Caco-2 (cell line): ENCODE data around the gene RNF4. TPM values are rescaled to one million over a fixed set of nuclear protein-coding genes. Genes with fewer than 3 reads are reported as not detected.

ENCODE experiments used
- BruUV-seq: library from RNA; stranded (reverse); fragments of 400-500 nt; replicated peaks from 2 replicates; lab custom pipeline; 2021; lab: Mats Ljungman, UMichigan
- CTCF ChIA-PET: fragments of 300-600 bp; sonication (Branson Sonifier 250); formaldehyde crosslinking; loops from one replicate; lab custom pipeline; 2022; ENCODE audit warnings: antibody characterized with exemption; lab: Charles Lee
- POLR2A ChIA-PET: fragments of 300-600 bp; sonication (Branson Sonifier 250); formaldehyde crosslinking; loops from one replicate; lab custom pipeline; 2022; ENCODE audit warnings: antibody characterized with exemption; lab: Charles Lee
- DNase-seq, 2 experiments: peaks; one replicate each; pipeline versions ENCODE4 v3.0.0 to v3.0.0-alpha.2; 2020 to 2022
- H3K27me3 ChIP-seq: replicated peaks from 2 replicates; pipeline ENCODE4 v1.6.0; 2011; ENCODE audit warnings: low read length; ENCODE audit not compliant: control insufficient read depth, insufficient read depth
- H3K36me3 ChIP-seq: 2 replicates; pipeline ENCODE4 v1.5.1; 2011; ENCODE audit warnings: low read length; ENCODE audit not compliant: control insufficient read depth, insufficient read depth
- H3K4me1 ChIP-seq: fragments of 250-450 bp; sonication (Bioruptor Pico); 2 replicates; pipeline ENCODE4 v1.5.1; 2020; ENCODE audit warnings: mild to moderate bottlenecking
- H3K4me3 ChIP-seq: 2 replicates; pipeline ENCODE4 v1.5.1; 2011; ENCODE audit warnings: low read depth, mild to moderate bottlenecking, control low read depth, low read length
- H3K9me3 ChIP-seq: fragments of 250-450 bp; sonication (Bioruptor Pico); 2 replicates; pipeline ENCODE4 v1.5.1; 2020; ENCODE audit warnings: mild to moderate bottlenecking, moderate library complexity
- H3K27ac Mint-ChIP-seq: one replicate; pipeline ENCODE4 v1.8.0; 2022; ENCODE audit warnings: mixed read lengths; ENCODE audit not compliant: unreplicated experiment
- H3K27me3 Mint-ChIP-seq: one replicate; pipeline ENCODE4 v1.8.0; 2022; ENCODE audit warnings: mixed read lengths; ENCODE audit not compliant: insufficient read depth, unreplicated experiment
- H3K36me3 Mint-ChIP-seq: one replicate; pipeline ENCODE4 v1.8.0; 2022; ENCODE audit warnings: mild to moderate bottlenecking, mixed read lengths; ENCODE audit not compliant: insufficient read depth, unreplicated experiment
- H3K4me1 Mint-ChIP-seq: one replicate; pipeline ENCODE4 v1.8.0; 2022; ENCODE audit warnings: low read depth, mixed read lengths; ENCODE audit not compliant: unreplicated experiment
- H3K4me3 Mint-ChIP-seq: one replicate; pipeline ENCODE4 v1.8.0; 2022; ENCODE audit warnings: mild to moderate bottlenecking, moderate library complexity, mixed read lengths; ENCODE audit not compliant: unreplicated experiment
- H3K9me3 Mint-ChIP-seq: one replicate; pipeline ENCODE4 v1.8.0; 2022; ENCODE audit warnings: mixed read lengths; ENCODE audit not compliant: unreplicated experiment
- CTCF ChIP-seq, 2 experiments: fragments of 200-600 bp in 1 of 2; IDR thresholded peaks; 1 replicate in 1 of 2; 2 replicates in 1 of 2; pipeline versions ENCODE4 v1.5.1 to v1.8.0; 2011 to 2022; ENCODE audit warnings: antibody characterized with exemption in 1 of 2, control low read depth in 1 of 2, inconsistent platforms in 1 of 2, low read depth in 1 of 2, low read length in 1 of 2, mild to moderate bottlenecking in 1 of 2, moderate library complexity in 1 of 2; ENCODE audit not compliant: insufficient read depth in 1 of 2, severe bottlenecking in 1 of 2, unreplicated experiment in 1 of 2
- intact Hi-C: fragments of 100-400 bp; cut with micrococcal nuclease; formaldehyde crosslinking; loops from one replicate; pipeline ENCODE4 v1.10.0; 2022; ENCODE audit not compliant: unreplicated experiment
- total RNA-seq: library from RNA; stranded (reverse); gene quantifications from 2 replicates; pipeline ENCODE4 v1.2.3, GENCODE V29; 2022

The RNF4 gene
- total RNA-seq, 1 experiment from 2014 or later = 75.4 TPM

- POLR2A ChIA-PET = no interaction called here
- BruUV-seq = no TSS peak
- Histone ChIP-seq H3K4me3 (no peak overlapping the region), H3K36me3 (no peaks in the 10 kb centered on the region), H3K9me3 (no peaks in the 10 kb centered on the region), H3K27me3 (no peaks in the 10 kb centered on the region), H3K4me1 (no peaks in the 10 kb centered on the region; the same call in 1 of the 2 replicates)
- no peaks in the 10 kb centered on the region for H3K9me3 Mint-ChIP-seq
- no peak overlapping the region for H3K4me3 Mint-ChIP-seq
- intact Hi-C loops = no loop called here
- peaks cover 33% of the 10 kb centered on the region for H3K36me3 Mint-ChIP-seq
- TF ChIP-seq CTCF (IDR thresholded peaks at IDR 0.05; ENCODE audit: insufficient read depth in 1 of 2, low read depth in 1 of 2, low read length in 1 of 2, severe bottlenecking in 1 of 2, unreplicated experiment in 1 of 2) = no peak
- peaks cover 21% of the 10 kb centered on the region for H3K4me1 Mint-ChIP-seq
- DNase-seq = no peak
- H3K27me3 Mint-ChIP-seq = no peaks in the 10 kb centered on the region
- H3K27ac Mint-ChIP-seq = peak overlapping the region; percentile 47
- CTCF ChIA-PET = interaction anchor here (0.7 kb wide), 1 partner anchor 27 kb away, joined by 3 read pairs; no protein-coding TSS in a partner anchor
Observed at GRCh38 chr4:2484993-2485392, 16.1 kb downstream of the RNF4 start.

DNA sequence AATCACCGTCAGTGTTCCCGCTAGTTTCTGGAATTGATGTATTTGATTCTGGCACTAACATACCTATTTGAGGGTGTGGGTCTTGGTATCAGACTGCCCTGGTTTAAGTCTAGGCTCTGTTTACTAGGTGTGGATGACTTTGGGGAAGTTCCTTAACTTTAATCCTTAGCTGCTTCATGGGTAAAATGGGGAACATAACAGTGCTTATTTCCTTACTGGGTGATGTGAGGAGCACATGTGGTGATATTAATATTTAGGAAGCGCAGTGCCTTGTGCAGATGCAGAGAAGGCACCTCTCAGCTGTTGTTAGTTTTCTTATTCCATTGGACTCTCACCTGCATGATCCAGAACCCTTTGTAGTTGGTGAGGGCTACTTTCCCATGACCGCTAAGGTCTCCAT is 17.1 kb downstream of the RNF4 start:
- Mint-ChIP-seq H3K27ac (no peak overlapping the region), H3K4me3 (no peak overlapping the region), H3K9me3 (no peaks in the 10 kb centered on the region), H3K4me1 (peaks cover 21% of the 10 kb centered on the region), H3K27me3 (no peaks in the 10 kb centered on the region), H3K36me3 (peaks cover 43% of the 10 kb centered on the region)
- Histone ChIP-seq H3K27me3 (no peaks in the 10 kb centered on the region), H3K9me3 (no peaks in the 10 kb centered on the region), H3K36me3 (no peaks in the 10 kb centered on the region), H3K4me1 (no peaks in the 10 kb centered on the region; the same call in 1 of the 2 replicates), H3K4me3 (no peak overlapping the region)
- intact Hi-C loops = no loop called here
- DNase-seq = no peak
- TF ChIP-seq CTCF (IDR thresholded peaks at IDR 0.05; ENCODE audit: insufficient read depth in 1 of 2, low read depth in 1 of 2, low read length in 1 of 2, severe bottlenecking in 1 of 2, unreplicated experiment in 1 of 2) = no peak
- BruUV-seq = no TSS peak
- ChIA-PET POLR2A (interaction anchor here (0.6 kb wide), 1 partner anchor 17 kb away, joined by 4 read pairs; the partner anchor contains the start of gene RNF4), CTCF (no interaction called here)

- H3K36me3 ChIP-seq = no peaks in the 10 kb centered on the region
- no peaks in the 10 kb centered on the region for H3K27me3 Mint-ChIP-seq
- no peak for DNase-seq
- H3K4me1 ChIP-seq = no peaks in the 10 kb centered on the region
- intact Hi-C loops = no loop called here
- peaks cover 21% of the 10 kb centered on the region for H3K4me1 Mint-ChIP-seq
- no TSS peak for BruUV-seq
- POLR2A ChIA-PET = no interaction called here
- peaks cover 47% of the 10 kb centered on the region for H3K36me3 Mint-ChIP-seq
- H3K27me3 ChIP-seq = no peaks in the 10 kb centered on the region
- H3K27ac Mint-ChIP-seq = no peak overlapping the region
- H3K4me3 ChIP-seq = no peak overlapping the region
- no peaks in the 10 kb centered on the region for H3K9me3 Mint-ChIP-seq
- H3K4me3 Mint-ChIP-seq = no peak overlapping the region
- no peak for TF ChIP-seq CTCF (IDR thresholded peaks at IDR 0.05; ENCODE audit: insufficient read depth in 1 of 2, low read depth in 1 of 2, low read length in 1 of 2, severe bottlenecking in 1 of 2, unreplicated experiment in 1 of 2)
- CTCF ChIA-PET = no interaction called here
- no peaks in the 10 kb centered on the region for H3K9me3 ChIP-seq
Observed at GRCh38 chr4:2486981-2487380, 18.1 kb downstream of the RNF4 start.
